NCI-H146 (cell line): Measurements from ENCODE around the gene SAG.

ENCODE experiments used
- DNase-seq: peaks from one replicate; lab custom pipeline; 2025; lab: John Stamatoyannopoulos, UW

The SAG gene

GRCh38 chr2:233307565-233307964 lies at the start of gene SAG:
Gene SAG (plus strand): TSS chr2:233307816. CDS start chr2:233309190, 1,374 bp downstream.
- no peak for DNase-seq

GRCh38 chr2:233258211-233258610 lies 49.4 kb upstream of the SAG start:
- no peak for DNase-seq

GRCh38 chr2:233259730-233260129 lies 47.9 kb upstream of the SAG start:
- no peak for DNase-seq

DNA sequence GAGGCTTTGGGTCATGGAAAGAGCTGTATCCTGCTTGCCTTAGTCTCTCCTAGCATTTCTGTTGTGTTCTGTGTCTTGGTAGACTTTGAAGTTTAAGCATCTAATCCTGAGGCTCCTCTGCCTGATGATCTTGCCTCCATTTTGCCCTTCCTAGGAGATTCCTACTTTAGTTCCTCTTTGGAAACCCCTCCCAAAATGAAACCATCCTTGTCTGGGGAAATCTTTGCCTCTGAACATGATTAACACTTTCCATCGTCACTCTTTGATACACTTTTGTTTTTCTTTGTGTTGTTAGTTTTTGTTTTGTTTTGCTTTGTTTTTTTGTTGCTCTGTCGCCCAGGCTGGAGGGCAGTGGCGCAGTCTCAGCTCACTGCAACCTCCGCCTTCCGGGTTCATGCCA lies 47.0 kb upstream of the SAG start:
- no peak for DNase-seq

DNA sequence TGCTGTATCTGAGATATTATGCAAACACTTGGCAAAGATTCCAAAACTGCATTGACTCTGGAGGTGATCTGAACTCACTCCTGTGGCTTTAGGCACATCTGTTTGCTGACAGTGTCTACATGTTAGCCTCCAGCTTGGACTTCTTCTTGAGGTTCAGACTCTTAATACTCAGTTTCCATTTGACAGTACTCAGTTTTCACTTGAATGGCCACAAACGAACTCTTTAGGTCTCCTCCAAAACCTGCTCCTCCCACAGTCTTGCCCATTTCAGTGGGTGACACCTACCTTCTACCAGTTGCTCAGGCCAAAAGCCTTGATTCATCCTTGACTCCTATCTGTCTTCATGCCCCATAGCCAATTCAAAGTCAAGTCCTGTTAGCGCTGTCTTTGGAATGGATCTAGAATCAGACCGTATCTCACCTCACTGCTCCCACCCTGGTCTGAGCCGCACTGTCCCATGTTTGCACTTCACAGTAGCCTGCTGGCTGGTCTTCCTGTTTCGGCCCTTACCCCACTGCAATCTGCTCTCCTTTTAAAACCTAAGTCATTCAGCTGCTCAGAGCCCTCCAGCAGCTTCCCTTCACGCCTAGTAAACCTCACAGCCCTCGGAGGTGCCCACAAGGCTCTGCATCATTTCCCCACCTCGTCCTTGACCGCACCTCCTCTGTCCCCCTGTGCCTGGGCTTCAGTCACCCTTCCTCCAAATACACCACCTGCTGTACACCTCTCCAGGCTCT lies 45.6 kb upstream of the SAG start:
- no peak for DNase-seq

- DNase-seq = no peak
Observed at GRCh38 chr2:233262562-233262961, 45.1 kb upstream of the SAG start.

DNA sequence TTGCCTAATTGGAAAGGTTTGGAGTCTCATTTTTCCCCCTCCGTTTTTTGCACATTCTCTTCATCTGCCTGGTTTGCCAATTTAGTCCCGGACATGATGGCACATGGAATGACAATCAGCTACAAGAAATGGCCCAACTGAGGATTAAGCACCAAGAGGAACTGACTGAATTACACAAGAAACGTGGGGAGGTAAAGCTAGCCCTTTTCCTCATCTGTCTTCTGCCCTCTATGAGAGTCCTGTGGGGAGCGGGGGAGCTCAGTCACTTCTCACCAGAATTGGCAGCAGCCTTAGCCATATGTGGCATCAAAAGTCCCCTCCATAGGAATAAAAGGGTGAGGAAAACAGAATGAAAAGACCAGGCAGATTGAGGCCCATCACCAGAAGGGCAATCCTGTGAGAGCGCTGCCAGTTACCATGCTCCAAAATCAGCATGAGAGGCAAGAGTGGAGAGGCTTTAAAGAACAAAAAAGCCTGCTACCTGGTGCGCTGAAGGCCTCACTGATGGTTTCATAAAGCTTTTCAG lies 44.5 kb upstream of the SAG start:
- DNase-seq = no peak

DNA sequence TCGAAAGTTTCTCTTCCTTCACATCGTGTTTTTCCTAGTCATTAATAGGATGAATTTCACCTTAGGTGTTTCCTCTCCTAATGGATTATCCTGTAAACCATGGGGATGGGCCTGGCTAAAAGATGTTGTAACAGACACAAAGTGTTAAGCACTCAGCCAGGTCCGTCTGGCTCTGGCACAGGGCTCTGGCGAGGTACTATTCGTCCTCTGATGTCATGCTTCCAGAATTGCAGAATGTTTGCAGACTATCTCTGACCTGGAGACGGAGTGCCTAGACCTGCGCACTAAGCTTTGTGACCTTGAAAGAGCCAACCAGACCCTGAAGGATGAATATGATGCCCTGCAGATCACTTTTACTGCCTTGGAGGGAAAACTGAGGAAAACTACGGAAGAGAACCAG lies 42.9 kb upstream of the SAG start:
- no peak for DNase-seq

DNA sequence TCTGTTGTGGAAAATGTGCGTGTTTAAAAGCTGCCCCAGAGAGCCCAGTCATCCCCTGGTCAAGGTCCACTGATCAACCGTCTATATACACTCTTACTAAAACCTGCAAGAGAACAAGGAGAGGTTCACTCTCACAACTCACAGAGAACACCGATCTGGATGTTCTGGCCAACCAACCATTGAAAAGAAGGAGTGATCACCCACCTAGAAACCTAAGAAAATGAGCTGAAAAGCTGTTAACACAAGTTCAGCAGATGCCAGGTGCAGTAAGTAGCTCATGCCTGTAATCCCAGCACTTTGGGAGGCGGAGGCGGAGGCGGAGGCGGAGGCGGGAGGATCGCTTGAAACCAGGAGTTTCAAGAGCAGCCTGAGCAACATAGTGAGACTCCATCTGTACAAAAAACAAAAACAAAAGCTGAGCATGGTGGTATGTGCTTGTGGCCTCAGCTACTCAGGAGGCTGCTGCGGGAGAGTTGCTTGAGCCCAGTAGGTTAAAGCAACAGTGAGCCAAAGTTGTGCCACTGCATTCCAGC lies 41.7 kb upstream of the SAG start:
- DNase-seq = no peak

DNA sequence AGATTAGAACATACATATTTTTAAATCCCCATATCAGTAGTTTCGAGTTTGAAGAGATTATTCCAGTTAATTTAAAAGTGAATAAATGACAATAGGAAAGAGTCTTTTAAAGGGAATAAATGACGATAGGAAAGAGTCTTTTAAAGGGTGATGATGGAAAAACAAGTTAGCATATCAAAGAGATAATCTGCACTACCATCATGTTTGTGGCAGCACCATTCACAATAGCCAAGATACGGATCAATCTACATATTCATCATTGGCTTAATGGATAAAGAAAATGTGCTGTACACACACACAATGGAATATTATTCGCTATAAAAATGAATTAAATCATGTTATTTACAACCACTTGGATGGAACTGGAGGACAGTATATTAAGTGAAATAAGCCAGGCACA lies 41.1 kb upstream of the SAG start:
- DNase-seq = no peak

DNA sequence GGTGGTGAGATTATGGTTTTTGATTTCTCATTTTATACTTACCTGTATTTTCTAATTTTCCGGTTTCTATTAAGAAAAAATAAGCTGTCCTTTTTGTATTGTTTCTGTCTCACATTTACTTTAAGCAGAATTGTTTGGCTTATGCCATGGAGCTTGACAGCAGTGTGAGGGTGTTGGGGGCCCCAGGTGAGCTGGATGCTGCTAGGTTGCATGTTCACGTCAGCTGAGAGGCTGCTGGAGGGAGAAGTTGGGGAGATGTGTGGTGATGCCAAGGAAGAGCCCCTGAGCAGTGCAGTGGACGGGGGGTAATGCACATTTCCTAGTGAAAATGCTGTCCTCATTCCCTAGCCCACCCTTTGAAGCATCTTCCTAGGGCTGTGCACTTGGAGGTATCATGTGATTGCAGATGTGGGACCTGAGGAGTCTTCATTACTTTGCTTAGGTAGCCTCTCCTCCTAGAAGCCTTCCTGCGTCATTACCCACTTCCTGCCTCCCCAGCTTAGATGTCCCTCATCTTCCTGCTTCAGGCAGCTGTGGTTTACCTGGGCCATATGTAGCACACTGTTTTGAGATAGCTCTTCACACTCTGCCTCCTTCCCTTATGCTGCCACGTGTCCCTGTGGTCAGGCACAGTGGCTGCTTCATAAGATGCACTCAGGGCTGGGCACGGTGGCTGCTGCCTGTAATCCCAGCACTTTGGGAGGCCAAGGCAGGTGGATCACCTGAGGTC lies 39.9 kb upstream of the SAG start:
- no peak for DNase-seq

DNA sequence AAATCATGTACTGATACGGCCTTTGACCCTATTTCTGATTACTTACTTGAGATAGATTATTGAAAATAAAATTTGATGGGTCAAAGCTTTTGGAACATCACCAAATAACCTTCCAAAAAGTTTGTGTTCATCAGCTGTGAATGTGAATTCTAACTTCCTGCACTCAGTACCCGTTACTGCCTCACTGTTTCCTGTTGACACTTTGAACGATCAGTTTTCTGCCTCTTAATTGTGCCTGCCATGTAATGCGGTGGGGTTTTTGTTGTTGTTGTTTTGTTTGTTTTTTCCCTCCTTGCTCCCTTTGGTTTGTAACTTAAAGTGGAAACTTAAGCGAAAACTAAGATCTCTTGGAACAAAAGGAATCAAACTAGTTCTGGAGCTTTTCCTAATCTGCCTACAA lies 37.2 kb upstream of the SAG start:
- DNase-seq = no peak

GRCh38 chr2:233270951-233271350 lies 36.7 kb upstream of the SAG start:
- no peak for DNase-seq

DNA sequence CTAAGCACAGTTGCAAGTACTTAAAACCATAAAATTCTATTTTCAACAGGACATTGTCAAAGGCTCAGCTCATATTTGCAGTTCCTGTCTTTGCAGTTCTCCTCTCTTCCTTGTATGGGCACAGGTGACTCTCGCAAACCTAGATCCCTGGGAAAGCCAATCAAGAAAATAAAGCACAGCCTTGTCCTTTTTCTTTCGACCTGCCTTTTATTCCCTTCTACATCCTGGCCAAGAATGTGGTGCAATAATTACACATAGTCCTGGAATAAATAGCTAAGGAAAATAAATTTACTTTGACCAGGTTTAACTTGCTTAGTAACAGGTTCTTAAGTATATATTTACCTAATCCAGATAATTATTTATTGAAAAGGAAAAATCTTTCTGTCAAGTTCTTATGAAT lies 35.9 kb upstream of the SAG start:
- no peak for DNase-seq

- DNase-seq = no peak
Observed at GRCh38 chr2:233273120-233273519, 34.5 kb upstream of the SAG start.

DNA sequence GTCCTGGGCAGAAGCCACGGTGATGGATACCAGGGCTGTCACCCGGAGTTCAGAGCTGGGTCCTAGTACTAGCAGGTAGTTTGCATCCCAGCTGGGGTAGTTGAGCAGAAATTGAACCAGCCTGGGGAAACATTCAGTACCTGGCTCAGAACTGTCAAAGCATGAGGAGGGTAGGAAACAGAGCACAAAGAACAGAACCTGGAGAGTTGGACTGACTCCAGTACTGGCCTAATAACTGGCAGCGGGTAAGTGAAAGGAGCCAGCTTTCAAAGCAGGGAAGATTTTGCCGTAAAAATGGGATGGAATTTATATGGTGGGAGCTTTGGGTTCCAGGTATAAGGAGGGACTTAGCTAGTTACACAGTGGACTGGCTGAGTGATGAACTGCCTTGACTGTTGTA lies 32.4 kb upstream of the SAG start:
- no peak for DNase-seq

- DNase-seq = no peak
Observed at GRCh38 chr2:233278921-233279320, 28.7 kb upstream of the SAG start.

DNA sequence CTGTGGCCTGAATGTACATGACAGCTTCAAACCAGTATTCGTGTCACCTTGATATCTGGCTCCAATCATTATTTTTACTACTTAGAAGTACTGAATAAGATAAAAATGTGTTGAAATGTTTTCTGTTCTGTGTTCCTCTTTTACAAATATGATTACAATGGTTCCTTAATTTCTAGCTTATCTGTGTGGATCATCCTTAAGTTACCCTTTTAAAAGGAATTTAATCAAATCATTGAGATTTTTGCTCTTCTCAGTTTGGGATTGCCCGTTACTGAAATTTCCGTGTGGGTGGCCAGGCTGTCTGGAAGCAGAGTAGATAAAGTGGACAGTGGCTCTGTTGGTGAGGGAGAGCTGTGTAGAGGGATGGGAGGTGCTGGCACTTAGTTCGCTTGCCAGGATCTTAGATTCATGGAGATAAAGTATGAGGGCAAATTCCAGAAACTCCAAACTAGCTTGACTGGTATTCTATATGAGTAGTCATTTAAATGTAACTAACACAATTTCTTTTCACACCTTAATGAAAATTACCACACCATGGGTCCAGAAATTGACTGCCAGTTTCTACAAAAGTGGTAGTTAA lies 27.4 kb upstream of the SAG start:
- no peak for DNase-seq

- DNase-seq = no peak
Observed at GRCh38 chr2:233281553-233281952, 26.1 kb upstream of the SAG start.

DNA sequence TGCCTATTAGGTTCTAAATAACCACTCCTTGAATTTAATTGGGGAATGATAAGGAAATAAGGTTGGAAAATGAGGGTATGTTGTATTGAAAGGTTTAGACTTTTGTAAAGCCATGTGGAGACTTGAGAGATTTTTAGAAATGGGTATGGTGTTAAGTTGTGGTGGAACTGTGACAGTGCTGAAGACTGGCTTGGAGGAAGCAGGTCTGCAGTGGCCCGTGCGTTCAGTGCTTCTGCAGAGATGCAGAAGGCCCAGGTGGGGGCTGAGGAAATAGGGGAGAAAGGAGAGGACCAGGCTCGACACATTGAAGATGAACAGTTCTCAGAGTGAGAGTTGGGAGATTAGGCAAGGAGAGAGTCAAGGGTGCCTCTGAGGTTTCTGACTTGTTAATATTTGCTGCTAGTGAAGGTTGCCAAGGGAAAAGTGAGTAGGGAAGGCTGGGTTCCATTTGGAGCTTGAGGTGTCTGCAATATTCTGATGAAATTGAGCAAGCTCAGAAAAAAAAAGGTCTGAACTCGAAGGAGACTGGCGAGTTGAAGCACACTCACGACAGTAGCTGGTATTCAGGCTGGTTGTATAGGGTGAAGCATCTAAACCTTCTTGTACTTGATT lies 25.5 kb upstream of the SAG start:
- no peak for DNase-seq

DNA sequence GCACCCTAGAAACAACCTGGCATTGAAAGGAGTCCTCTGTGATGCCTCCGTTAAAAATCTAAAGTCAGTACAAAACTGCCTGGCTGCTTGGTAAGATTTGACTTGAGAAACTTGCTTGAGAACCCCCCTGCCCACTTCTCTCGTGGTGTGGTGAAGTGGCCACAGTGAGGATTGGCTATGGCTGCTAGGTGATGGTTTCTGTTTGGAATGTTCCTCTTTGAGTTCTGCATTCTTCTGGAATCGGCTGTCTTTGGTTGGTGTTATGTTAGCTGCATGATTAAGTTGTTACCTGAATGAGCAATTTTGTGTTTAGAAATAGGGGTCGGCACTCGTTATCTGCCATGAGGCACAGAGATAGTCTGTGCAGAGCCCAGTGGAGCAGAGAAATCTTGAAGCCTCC lies 21.7 kb upstream of the SAG start:
- no peak for DNase-seq

DNA sequence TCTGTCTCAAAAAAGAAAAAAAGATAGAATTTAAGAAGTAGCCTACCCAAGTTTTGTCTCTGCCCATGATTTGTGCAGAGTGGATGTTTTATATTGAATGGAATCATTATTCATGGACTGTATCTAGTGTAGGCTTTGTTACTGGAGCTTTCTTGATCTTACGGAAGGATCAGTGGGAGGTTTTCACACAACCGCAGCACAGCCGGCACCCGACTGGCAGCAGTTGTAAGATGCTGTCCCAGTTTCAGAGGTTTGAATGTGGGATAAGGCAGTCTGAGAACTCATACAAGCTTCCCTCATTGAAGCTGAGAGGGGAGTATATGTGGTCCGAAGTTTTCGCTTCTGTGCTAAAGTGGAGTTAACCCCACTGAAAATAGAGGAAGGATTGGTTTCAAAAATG lies 19.7 kb upstream of the SAG start:
- no peak for DNase-seq

DNA sequence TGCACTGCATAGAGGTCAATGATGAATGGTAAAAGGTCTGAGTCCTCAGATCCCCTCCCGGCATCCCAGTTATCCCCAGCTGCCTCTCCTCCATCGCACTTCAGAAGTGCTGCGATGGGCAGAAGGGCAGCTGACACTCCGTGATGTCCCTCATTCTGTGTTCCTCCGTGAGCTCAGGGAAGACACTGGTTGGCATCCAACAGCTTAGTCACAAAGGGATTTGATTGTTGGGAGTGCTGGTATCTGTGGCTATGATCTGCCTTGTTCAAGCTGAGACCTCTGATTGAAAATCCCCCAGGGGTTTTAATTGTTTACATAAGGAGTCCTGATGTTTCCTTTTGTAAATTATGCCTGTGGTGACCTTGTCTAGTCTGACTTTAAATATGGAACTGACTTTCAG lies 19.0 kb upstream of the SAG start:
- peak; percentile 85 for DNase-seq
